ENCODE data around the gene KIAA2012. TPM values are rescaled to one million over a fixed set of nuclear protein-coding genes. Genes with fewer than 3 reads are reported as not detected.

KIAA2012 gene
- total and polyA plus RNA-seq, 4 experiments from 2014 or later = not detected

- Mint-ChIP-seq H3K9me3 (no peaks in the 10 kb centered on the region), H3K4me3 (no peak overlapping the region), H3K27ac (no peak overlapping the region), H3K27me3 (peaks cover 19 to 25% of the 10 kb centered on the region in 2 donors), H3K4me1 (peaks cover 8 to 12% (median 10%) of the 10 kb centered on the region in 4 donors), H3K36me3 (peaks cover 0 to 9% of the 10 kb centered on the region in 2 donors)
- Histone ChIP-seq H3K4me1 (ENCODE audit: insufficient read depth, low read length) (peaks cover 21% of the 10 kb centered on the region), H3K4me3 (ENCODE audit: low read length in 2 of 2) (no peak overlapping the region), H3K9me3 (ENCODE audit: control insufficient read depth in 1 of 2, low read length in 2 of 2) (no peaks in the 10 kb centered on the region), H3K27ac (ENCODE audit: low read depth, low read length) (no peak overlapping the region), H3K36me3 (ENCODE audit: insufficient read depth, low read length) (no peaks in the 10 kb centered on the region), H3K27me3 (ENCODE audit: insufficient read depth, low read length) (peaks cover 31% of the 10 kb centered on the region)
- intact Hi-C loops (cut with micrococcal nuclease) = loop anchor here (10.0 kb wide), 2 partner anchors 228 to 1662 kb away; partner anchors contain the start of gene NOP58
- DNase-seq = no peak
- CTCF ChIA-PET (ENCODE audit: partially characterized antibody) = no interaction called here
- POLR2A ChIA-PET (ENCODE audit: partially characterized antibody) = no interaction called here
Observed at GRCh38 chr2:202036601-202037037, 36.4 kb upstream of the KIAA2012 start.

DNA sequence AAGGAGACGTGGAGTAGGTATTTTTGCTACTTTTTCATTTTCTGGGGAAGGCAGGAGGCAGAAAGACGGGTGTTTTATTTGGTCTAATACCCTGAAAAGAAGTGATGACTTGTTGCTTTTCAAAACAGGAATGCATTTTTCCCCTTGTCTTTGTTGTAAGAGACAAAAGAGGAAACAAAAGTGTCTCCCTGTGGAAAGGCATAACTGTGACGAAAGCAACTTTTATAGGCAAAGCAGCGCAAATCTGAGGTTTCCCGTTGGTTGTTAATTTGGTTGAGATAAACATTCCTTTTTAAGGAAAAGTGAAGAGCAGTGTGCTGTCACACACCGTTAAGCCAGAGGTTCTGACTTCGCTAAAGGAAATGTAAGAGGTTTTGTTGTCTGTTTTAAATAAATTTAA is 36.0 kb upstream of the KIAA2012 start:
- intact Hi-C loops (cut with micrococcal nuclease) = loop anchor here (10.0 kb wide), 2 partner anchors 228 to 1662 kb away; partner anchors contain the start of gene NOP58
- POLR2A ChIA-PET (ENCODE audit: partially characterized antibody) = no interaction called here
- DNase-seq = no peak

GRCh38 chr2:202038471-202039277 is 34.4 kb upstream of the KIAA2012 start:
- peaks cover 14% of the 10 kb centered on the region for H3K4me1 ChIP-seq (ENCODE audit: insufficient read depth, low read length)
- Mint-ChIP-seq H3K36me3 (peaks cover 0 to 3% of the 10 kb centered on the region in 2 donors), H3K9me3 (no peaks in the 10 kb centered on the region), H3K4me1 (peaks cover 0 to 3% (median 1%) of the 10 kb centered on the region in 4 donors), H3K27me3 (peaks cover 24 to 37% of the 10 kb centered on the region in 2 donors), H3K27ac (no peak overlapping the region), H3K4me3 (no peak overlapping the region)
- H3K4me3 ChIP-seq (ENCODE audit: low read length in 2 of 2) = no peak overlapping the region
- intact Hi-C loops (cut with micrococcal nuclease) = loop anchor here (10.0 kb wide), 2 partner anchors 226 to 1664 kb away; partner anchors contain the start of gene NOP58
- no peaks in the 10 kb centered on the region for H3K36me3 ChIP-seq (ENCODE audit: insufficient read depth, low read length)
- POLR2A ChIA-PET (ENCODE audit: partially characterized antibody) = no interaction called here
- H3K27me3 ChIP-seq (ENCODE audit: insufficient read depth, low read length) = peaks cover 31% of the 10 kb centered on the region
- H3K9me3 ChIP-seq (ENCODE audit: control insufficient read depth in 1 of 2, low read length in 2 of 2) = no peaks in the 10 kb centered on the region
- H3K27ac ChIP-seq (ENCODE audit: low read depth, low read length) = no peak overlapping the region
- CTCF ChIA-PET (ENCODE audit: partially characterized antibody) = no interaction called here
- no peak for DNase-seq

More for the DNA sequence above, 36.0 kb upstream of the KIAA2012 start:
- Histone ChIP-seq H3K36me3 (ENCODE audit: insufficient read depth, low read length) (no peaks in the 10 kb centered on the region), H3K4me3 (ENCODE audit: low read length in 2 of 2) (no peak overlapping the region), H3K9me3 (ENCODE audit: control insufficient read depth in 1 of 2, low read length in 2 of 2) (no peaks in the 10 kb centered on the region), H3K27ac (ENCODE audit: low read depth, low read length) (no peak overlapping the region), H3K4me1 (ENCODE audit: insufficient read depth, low read length) (peaks cover 21% of the 10 kb centered on the region), H3K27me3 (ENCODE audit: insufficient read depth, low read length) (peaks cover 31% of the 10 kb centered on the region)
- peaks cover 6 to 9% (median 8%) of the 10 kb centered on the region in 4 donors for H3K4me1 Mint-ChIP-seq
- H3K36me3 Mint-ChIP-seq = peaks cover 0 to 9% of the 10 kb centered on the region in 2 donors
- CTCF ChIA-PET (ENCODE audit: partially characterized antibody) = no interaction called here
- H3K9me3 Mint-ChIP-seq = no peaks in the 10 kb centered on the region
- H3K27me3 Mint-ChIP-seq = peaks cover 22 to 30% of the 10 kb centered on the region in 2 donors
- no peak overlapping the region for H3K4me3 Mint-ChIP-seq
- H3K27ac Mint-ChIP-seq = no peak overlapping the region

- H3K4me1 Mint-ChIP-seq = peaks cover 0 to 3% (median 1%) of the 10 kb centered on the region in 4 donors
- Histone ChIP-seq H3K4me3 (ENCODE audit: low read length in 2 of 2) (no peak overlapping the region), H3K27ac (ENCODE audit: low read depth, low read length) (no peak overlapping the region), H3K36me3 (ENCODE audit: insufficient read depth, low read length) (no peaks in the 10 kb centered on the region), H3K4me1 (ENCODE audit: insufficient read depth, low read length) (peaks cover 14% of the 10 kb centered on the region), H3K9me3 (ENCODE audit: control insufficient read depth in 1 of 2, low read length in 2 of 2) (no peaks in the 10 kb centered on the region), H3K27me3 (ENCODE audit: insufficient read depth, low read length) (peaks cover 31% of the 10 kb centered on the region)
- no peak overlapping the region for H3K4me3 Mint-ChIP-seq
- no peak for DNase-seq
- no peak overlapping the region for H3K27ac Mint-ChIP-seq
- no peaks in the 10 kb centered on the region for H3K9me3 Mint-ChIP-seq
- intact Hi-C loops (cut with micrococcal nuclease) = loop anchor here (10.0 kb wide), 2 partner anchors 225 to 1665 kb away; partner anchors contain the start of gene NOP58
- CTCF ChIA-PET (ENCODE audit: partially characterized antibody) = no interaction called here
- POLR2A ChIA-PET (ENCODE audit: partially characterized antibody) = no interaction called here
- peaks cover 26 to 42% of the 10 kb centered on the region in 2 donors for H3K27me3 Mint-ChIP-seq
- peaks cover 0 to 3% of the 10 kb centered on the region in 2 donors for H3K36me3 Mint-ChIP-seq
Observed at GRCh38 chr2:202039278-202040078, 33.6 kb upstream of the KIAA2012 start.

DNA sequence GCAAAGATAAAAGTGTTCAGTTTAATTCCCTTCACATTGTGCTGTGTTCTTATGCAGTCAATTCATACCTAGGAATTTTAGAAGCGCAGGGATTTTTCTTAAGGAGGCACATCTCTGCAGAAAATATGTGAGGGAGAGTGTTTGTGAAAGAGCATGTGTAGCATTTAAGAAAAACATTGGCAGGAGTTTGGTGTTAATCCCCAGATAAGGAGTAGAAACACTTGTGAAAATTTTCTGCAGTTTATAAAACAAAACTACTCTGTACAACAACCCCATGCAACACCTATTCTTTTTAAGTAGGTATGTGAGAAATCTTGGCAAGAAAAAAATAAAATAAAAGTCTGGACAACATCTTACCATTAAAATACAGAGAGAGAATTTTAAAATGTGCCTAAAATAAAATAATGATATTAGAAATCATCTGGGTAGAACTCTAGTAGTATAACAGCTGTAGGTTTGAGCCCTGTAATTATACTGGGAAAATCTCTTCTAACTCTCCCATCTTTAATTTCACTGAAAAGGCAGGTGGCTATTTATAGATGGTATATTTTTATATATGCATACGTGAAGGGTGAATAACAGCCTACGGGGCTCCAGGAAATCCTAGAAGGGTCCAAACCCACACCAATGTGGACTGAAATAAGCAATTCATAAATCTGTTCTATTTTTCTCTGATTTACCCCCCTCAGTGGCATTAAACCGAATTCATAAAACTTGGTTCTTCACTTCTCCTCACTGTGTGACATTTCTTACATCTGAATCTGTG is 32.8 kb upstream of the KIAA2012 start:
- intact Hi-C loops (cut with micrococcal nuclease) = no loop called here
- Mint-ChIP-seq H3K9me3 (no peaks in the 10 kb centered on the region), H3K4me1 (no peaks in the 10 kb centered on the region), H3K27me3 (peaks cover 27 to 49% of the 10 kb centered on the region in 2 donors), H3K27ac (no peak overlapping the region), H3K4me3 (no peak overlapping the region), H3K36me3 (no peaks in the 10 kb centered on the region)
- no peaks in the 10 kb centered on the region for H3K36me3 ChIP-seq (ENCODE audit: insufficient read depth, low read length)
- peaks cover 6% of the 10 kb centered on the region for H3K4me1 ChIP-seq (ENCODE audit: insufficient read depth, low read length)
- POLR2A ChIA-PET (ENCODE audit: partially characterized antibody) = no interaction called here
- no peak overlapping the region for H3K27ac ChIP-seq (ENCODE audit: low read depth, low read length)
- CTCF ChIA-PET (ENCODE audit: partially characterized antibody) = no interaction called here
- no peak for DNase-seq
- no peak overlapping the region for H3K4me3 ChIP-seq (ENCODE audit: low read length in 2 of 2)
- H3K9me3 ChIP-seq (ENCODE audit: control insufficient read depth in 1 of 2, low read length in 2 of 2) = no peaks in the 10 kb centered on the region
- H3K27me3 ChIP-seq (ENCODE audit: insufficient read depth, low read length) = peaks cover 29% of the 10 kb centered on the region

DNA sequence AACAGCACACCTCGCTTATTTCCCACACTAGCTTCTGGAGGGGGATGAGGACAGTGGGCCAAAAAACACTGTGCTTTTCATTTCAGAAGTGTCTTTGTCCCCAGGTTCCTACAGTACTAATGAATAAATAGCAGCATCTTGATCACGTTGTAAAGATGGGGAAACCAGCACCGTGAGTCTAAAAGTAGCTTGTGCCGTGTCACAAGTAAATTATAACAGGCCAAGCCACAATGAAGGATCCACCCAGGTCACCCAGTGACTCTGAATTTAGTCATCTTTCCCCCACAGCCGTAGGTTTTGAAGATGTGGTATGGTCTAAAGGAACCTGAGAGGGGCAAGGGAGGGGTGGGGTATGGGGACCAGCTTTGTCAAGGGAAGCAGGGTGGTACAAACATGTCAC is 30.6 kb upstream of the KIAA2012 start:
- H3K4me1 ChIP-seq (ENCODE audit: insufficient read depth, low read length) = no peaks in the 10 kb centered on the region
- POLR2A ChIA-PET (ENCODE audit: partially characterized antibody) = no interaction called here
- H3K36me3 ChIP-seq (ENCODE audit: insufficient read depth, low read length) = no peaks in the 10 kb centered on the region
- DNase-seq = no peak
- Mint-ChIP-seq H3K36me3 (no peaks in the 10 kb centered on the region), H3K27me3 (peaks cover 40 to 56% of the 10 kb centered on the region in 2 donors), H3K9me3 (no peaks in the 10 kb centered on the region), H3K27ac (no peak overlapping the region), H3K4me1 (no peaks in the 10 kb centered on the region), H3K4me3 (no peak overlapping the region)
- H3K4me3 ChIP-seq (ENCODE audit: low read length in 2 of 2) = no peak overlapping the region
- H3K27ac ChIP-seq (ENCODE audit: low read depth, low read length) = no peak overlapping the region
- H3K27me3 ChIP-seq (ENCODE audit: insufficient read depth, low read length) = peaks cover 15% of the 10 kb centered on the region
- CTCF ChIA-PET (ENCODE audit: partially characterized antibody) = interaction anchor here (0.9 kb wide), 1 partner anchor 16 kb away, joined by 3 read pairs; no protein-coding TSS in a partner anchor
- intact Hi-C loops (cut with micrococcal nuclease) = no loop called here
- H3K9me3 ChIP-seq (ENCODE audit: control insufficient read depth in 1 of 2, low read length in 2 of 2) = no peaks in the 10 kb centered on the region
